ENCODE measurements around the gene MXI1. TPM values are rescaled to one million over a fixed set of nuclear protein-coding genes. Genes with fewer than 3 reads are reported as not detected.

MXI1 gene
- total RNA-seq, 1 donor from 2014 or later, result 31.5 TPM

- no peak overlapping the region for H3K27ac ChIP-seq (ENCODE audit: low read depth, low read length)
- FAIRE-seq (no peak), DNase-seq (ENCODE audit: low read depth) (no peak)
- no peak overlapping the region for H3K4me3 Mint-ChIP-seq (ENCODE audit: unreplicated experiment)
- no peaks in the 10 kb centered on the region for H4K20me1 ChIP-seq (ENCODE audit: insufficient read depth, low read length)
- no peaks in the 10 kb centered on the region for H3K36me3 ChIP-seq (ENCODE audit: insufficient read depth, low read length)
- no peak overlapping the region for H3K4me2 ChIP-seq (ENCODE audit: low read length)
- no peak overlapping the region for H3K4me3 ChIP-seq (ENCODE audit: insufficient read depth, low read depth, low read length)
- H3K9ac ChIP-seq (ENCODE audit: low read length), result no peak overlapping the region
- H3K27me3 Mint-ChIP-seq (ENCODE audit: low read depth, unreplicated experiment), result no peaks in the 10 kb centered on the region
- no peak overlapping the region for H2AFZ ChIP-seq (ENCODE audit: low read depth, low read length)
- no peaks in the 10 kb centered on the region for H3K27me3 ChIP-seq (ENCODE audit: insufficient read depth, low read length)
- no peaks in the 10 kb centered on the region for H3K36me3 Mint-ChIP-seq (ENCODE audit: low read depth, unreplicated experiment)
- no peak overlapping the region for H3K27ac Mint-ChIP-seq (ENCODE audit: unreplicated experiment)
- no peaks in the 10 kb centered on the region for H3K9me3 Mint-ChIP-seq (ENCODE audit: unreplicated experiment)
- no peaks in the 10 kb centered on the region for H3K9me3 ChIP-seq (ENCODE audit: insufficient read depth, low read depth, low read length)
- H3K4me1 ChIP-seq (ENCODE audit: insufficient read depth, low read length), result no peaks in the 10 kb centered on the region
- H3K4me1 Mint-ChIP-seq (ENCODE audit: low read depth, unreplicated experiment), result peaks cover 2% of the 10 kb centered on the region
- H3K79me2 ChIP-seq (ENCODE audit: insufficient read depth, low read length), result no peaks in the 10 kb centered on the region
- TF ChIP-seq EZH2 (IDR thresholded peaks at IDR 0.05; ENCODE audit: insufficient read depth, low read length) (no peak), CTCF (IDR thresholded peaks at IDR 0.05; ENCODE audit: insufficient read depth, low read depth, low read length) (no peak)
Measured at GRCh38 chr10:110259317-110259716, 51.9 kb downstream of the MXI1 start.

- Mint-ChIP-seq H3K27me3 (ENCODE audit: low read depth, unreplicated experiment) (no peaks in the 10 kb centered on the region), H3K4me3 (ENCODE audit: unreplicated experiment) (no peak overlapping the region), H3K4me1 (ENCODE audit: low read depth, unreplicated experiment) (peaks cover 2% of the 10 kb centered on the region), H3K27ac (ENCODE audit: unreplicated experiment) (no peak overlapping the region), H3K9me3 (ENCODE audit: unreplicated experiment) (no peaks in the 10 kb centered on the region), H3K36me3 (ENCODE audit: low read depth, unreplicated experiment) (no peaks in the 10 kb centered on the region)
- H3K36me3 ChIP-seq (ENCODE audit: insufficient read depth, low read length), result no peaks in the 10 kb centered on the region
- no peaks in the 10 kb centered on the region for H4K20me1 ChIP-seq (ENCODE audit: insufficient read depth, low read length)
- no peak overlapping the region for H2AFZ ChIP-seq (ENCODE audit: low read depth, low read length)
- H3K27me3 ChIP-seq (ENCODE audit: insufficient read depth, low read length), result no peaks in the 10 kb centered on the region
- no peaks in the 10 kb centered on the region for H3K4me1 ChIP-seq (ENCODE audit: insufficient read depth, low read length)
- DNase-seq (ENCODE audit: low read depth), result peak; percentile 29
- no peak for FAIRE-seq
- H3K9ac ChIP-seq (ENCODE audit: low read length), result no peak overlapping the region
- H3K9me3 ChIP-seq (ENCODE audit: insufficient read depth, low read depth, low read length), result no peaks in the 10 kb centered on the region
- H3K4me3 ChIP-seq (ENCODE audit: insufficient read depth, low read depth, low read length), result no peak overlapping the region
- TF ChIP-seq CTCF (IDR thresholded peaks at IDR 0.05; ENCODE audit: insufficient read depth, low read depth, low read length) (no peak), EZH2 (IDR thresholded peaks at IDR 0.05; ENCODE audit: insufficient read depth, low read length) (no peak)
- H3K27ac ChIP-seq (ENCODE audit: low read depth, low read length), result no peak overlapping the region
- no peaks in the 10 kb centered on the region for H3K79me2 ChIP-seq (ENCODE audit: insufficient read depth, low read length)
- H3K4me2 ChIP-seq (ENCODE audit: low read length), result no peak overlapping the region
Measured at GRCh38 chr10:110260746-110261477, 53.5 kb downstream of the MXI1 start.

- H3K4me3 ChIP-seq (ENCODE audit: insufficient read depth, low read depth, low read length), result no peak overlapping the region
- H3K36me3 Mint-ChIP-seq (ENCODE audit: low read depth, unreplicated experiment), result no peaks in the 10 kb centered on the region
- H3K9me3 ChIP-seq (ENCODE audit: insufficient read depth, low read depth, low read length), result no peaks in the 10 kb centered on the region
- H3K4me1 ChIP-seq (ENCODE audit: insufficient read depth, low read length), result no peaks in the 10 kb centered on the region
- H3K36me3 ChIP-seq (ENCODE audit: insufficient read depth, low read length), result no peaks in the 10 kb centered on the region
- no peak overlapping the region for H3K4me2 ChIP-seq (ENCODE audit: low read length)
- H4K20me1 ChIP-seq (ENCODE audit: insufficient read depth, low read length), result no peaks in the 10 kb centered on the region
- H3K4me1 Mint-ChIP-seq (ENCODE audit: low read depth, unreplicated experiment), result peaks cover 2% of the 10 kb centered on the region
- no peaks in the 10 kb centered on the region for H3K9me3 Mint-ChIP-seq (ENCODE audit: unreplicated experiment)
- H3K27ac Mint-ChIP-seq (ENCODE audit: unreplicated experiment), result no peak overlapping the region
- H3K79me2 ChIP-seq (ENCODE audit: insufficient read depth, low read length), result no peaks in the 10 kb centered on the region
- FAIRE-seq (no peak), DNase-seq (ENCODE audit: low read depth) (no peak)
- H3K27ac ChIP-seq (ENCODE audit: low read depth, low read length), result no peak overlapping the region
- no peak overlapping the region for H2AFZ ChIP-seq (ENCODE audit: low read depth, low read length)
- no peaks in the 10 kb centered on the region for H3K27me3 Mint-ChIP-seq (ENCODE audit: low read depth, unreplicated experiment)
- H3K9ac ChIP-seq (ENCODE audit: low read length), result no peak overlapping the region
- H3K27me3 ChIP-seq (ENCODE audit: insufficient read depth, low read length), result no peaks in the 10 kb centered on the region
- H3K4me3 Mint-ChIP-seq (ENCODE audit: unreplicated experiment), result no peak overlapping the region
- no peak for TF ChIP-seq CTCF (IDR thresholded peaks at IDR 0.05; ENCODE audit: insufficient read depth, low read depth, low read length)
- TF ChIP-seq EZH2 (IDR thresholded peaks at IDR 0.05; ENCODE audit: insufficient read depth, low read length), result no peak
Measured at GRCh38 chr10:110263164-110263563, 55.8 kb downstream of the MXI1 start.
